HG03280 (cell line): ENCODE data around the gene FAM20C.

Experiments
- ATAC-seq: cut with Tn5 transposase; IDR thresholded peaks from one replicate; pipeline ENCODE4 v1.9.1; 2021; ENCODE audit warnings: mild to moderate bottlenecking, moderate library complexity; ENCODE audit not compliant: unreplicated experiment

The FAM20C gene

DNA sequence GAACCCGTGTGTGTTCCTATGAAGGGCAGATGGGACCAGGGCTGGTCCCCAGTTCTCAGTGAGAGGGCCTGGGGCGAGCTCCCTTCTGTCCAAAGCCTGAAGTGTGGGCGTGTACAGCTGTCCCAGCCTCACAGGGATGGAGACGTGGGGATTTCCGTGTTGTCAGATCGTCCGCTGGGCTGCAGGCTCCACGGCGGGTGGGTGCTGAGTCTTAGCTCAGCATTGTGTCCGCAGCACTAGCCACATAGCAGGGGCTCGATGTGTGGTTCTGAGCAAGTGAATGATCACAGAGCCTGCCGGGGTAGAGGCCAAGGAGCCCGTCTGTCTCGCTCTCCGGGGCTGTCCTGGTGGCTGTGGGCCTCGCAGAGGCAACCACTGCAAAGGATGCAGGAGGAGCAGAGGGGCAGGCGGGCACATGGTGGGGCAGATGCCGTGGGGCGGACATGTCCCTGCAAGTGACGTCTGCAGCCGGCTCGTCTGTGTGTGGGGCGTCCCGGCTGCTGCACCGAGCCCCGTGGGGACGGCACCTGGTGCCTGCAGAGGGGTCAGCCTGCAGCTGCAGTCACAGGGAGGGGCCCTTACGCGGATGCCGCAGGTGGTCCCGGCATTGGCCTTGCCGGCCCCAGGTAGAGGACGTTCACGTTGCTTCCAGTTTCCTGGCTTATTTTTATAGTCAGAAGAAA lies 30.9 kb downstream of the FAM20C start:
- ATAC-seq = no peak

DNA sequence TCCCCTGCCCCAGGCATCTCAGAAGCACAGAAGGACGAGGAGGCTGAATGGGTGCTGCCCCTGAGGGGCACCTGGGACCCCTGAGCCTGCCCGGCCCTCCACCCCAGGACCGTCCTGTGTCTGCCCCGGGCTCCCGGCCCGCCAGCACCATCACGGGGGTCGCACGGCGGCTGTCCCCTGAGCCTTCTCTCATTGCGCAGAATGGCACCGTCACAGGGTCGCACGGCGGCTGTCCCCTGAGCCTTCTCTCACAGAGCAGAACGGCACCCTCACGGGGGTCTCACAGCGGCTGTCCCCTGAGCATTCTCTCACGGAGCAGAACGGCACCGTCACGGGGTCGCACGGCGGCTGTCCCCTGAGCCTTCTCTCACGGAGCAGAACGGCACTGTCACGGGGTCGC lies 31.5 kb downstream of the FAM20C start:
- no peak for ATAC-seq

DNA sequence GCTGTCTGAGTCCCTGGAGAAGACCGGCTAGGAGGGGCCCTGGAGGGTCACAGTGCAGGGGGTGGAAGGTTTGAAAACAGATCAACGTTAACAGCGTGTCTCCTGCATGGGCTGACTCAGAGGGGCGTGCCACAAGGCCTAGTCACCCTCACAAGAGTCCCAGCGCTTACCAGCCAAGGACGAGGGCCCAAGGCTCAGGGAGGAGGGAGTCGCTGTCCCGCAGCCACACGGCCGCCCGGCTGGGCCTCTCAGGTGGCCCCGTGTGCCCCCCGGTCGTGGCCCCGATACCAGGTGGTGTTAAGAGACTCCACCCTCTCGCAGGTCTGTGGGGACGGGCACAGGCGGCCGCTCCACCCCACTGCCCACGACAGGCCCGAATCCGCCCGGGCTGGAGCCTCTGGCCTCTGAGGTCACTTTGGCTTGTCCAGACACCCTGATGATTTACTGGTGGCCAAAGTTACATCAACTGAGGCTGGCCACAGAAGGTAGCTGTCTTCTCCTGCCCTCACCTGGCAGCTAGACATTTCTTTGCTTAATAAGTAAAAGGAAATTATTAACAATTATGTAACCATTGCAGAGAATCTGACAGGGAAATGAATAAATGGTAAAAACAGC lies 34.0 kb downstream of the FAM20C start:
- ATAC-seq = no peak

DNA sequence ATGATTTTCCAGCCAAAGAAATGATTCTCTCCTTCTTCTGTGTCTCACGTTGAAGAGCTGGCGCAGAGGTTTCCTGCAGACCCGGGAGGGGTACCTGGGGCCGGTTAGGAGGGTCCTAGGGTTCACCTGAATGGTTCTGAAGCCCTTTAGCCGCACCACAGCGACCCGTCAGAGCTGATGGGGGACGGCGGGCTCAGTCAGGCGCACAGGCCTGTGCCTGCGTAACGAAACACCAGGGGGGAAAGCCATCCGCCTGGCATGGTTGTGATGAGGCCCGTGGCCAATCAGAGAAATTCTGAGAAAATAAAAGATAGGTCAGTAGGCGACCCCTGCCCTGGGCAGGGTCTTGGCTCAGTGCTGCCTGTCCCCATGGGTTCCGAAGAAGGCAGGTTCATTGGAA lies 35.6 kb downstream of the FAM20C start:
- no peak for ATAC-seq

DNA sequence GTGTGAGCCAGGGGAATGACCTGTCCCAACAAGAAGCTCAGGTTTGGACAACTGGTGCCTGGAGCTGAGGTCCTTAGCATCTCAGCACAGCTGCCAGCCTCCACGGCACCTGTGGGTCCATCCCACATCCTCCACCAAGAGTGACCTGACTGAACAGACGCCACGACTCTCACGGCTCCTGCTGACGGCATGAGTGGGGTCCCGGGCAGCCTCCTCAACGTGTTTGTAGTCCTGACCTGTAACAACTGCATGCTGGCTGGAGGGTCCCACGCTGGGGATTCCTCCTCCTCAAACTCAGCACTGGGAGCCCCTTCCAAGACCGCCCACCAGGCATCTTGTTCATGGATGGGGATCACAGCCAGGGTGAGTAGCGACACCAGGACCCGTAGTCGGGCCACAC lies 36.2 kb downstream of the FAM20C start:
- ATAC-seq = no peak

DNA sequence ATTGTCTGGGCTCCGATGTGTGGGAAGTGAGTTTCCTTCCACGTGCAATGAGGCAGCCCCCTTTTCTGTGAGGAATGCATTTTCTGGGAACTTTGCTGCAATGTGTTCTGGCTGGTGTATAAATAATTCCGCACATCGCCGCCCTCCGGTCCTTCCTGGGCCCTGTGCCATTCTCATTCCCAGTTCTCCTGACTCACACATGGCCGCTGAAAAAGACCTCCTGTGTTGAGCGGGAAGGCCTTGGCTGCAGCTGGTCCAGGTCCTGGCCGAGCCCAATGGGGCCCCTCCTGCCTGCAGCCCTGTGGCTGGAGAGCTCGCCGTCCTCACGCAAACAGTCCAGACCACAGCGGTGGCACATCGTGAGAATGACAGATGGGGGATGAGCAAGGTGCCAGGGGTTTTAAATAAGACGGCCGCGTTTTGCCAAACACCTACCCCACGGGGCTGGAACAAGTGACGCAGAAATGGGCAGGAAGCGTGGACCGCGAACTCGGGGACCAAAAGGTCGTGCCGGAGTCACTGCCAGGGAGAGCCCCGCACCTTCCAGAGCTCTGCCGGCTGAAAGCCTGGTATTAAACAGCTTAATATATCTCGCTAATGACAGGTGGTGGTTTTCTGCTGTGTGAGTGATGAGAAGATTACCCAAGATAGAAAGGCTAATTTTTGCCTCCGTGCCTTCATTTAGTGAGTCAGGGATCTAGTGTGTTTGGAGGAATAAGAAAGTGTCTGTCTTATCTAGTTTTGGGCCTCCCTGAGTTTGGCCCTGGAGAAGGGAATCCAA lies 37.0 kb downstream of the FAM20C start:
- ATAC-seq = no peak

DNA sequence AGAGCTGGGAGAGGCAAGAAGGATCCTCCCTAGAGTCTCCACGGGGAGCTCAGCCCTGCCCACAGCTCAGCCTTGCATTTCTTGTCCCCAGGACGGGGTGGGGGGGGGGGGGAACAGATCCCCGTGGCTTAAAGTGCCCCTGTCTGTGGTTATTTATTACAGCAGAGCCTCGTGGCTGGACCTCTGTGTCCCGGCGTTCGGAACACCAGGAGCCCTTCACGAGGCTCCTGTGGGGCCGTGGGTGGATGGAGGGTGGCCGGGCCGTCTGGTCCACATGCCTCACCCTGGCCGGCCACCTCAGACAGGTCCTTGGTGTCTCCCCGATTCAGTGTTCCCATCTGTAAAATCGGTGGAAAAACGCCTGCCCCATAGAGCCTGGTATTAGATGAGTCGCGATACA lies 37.9 kb downstream of the FAM20C start:
- ATAC-seq = no peak

DNA sequence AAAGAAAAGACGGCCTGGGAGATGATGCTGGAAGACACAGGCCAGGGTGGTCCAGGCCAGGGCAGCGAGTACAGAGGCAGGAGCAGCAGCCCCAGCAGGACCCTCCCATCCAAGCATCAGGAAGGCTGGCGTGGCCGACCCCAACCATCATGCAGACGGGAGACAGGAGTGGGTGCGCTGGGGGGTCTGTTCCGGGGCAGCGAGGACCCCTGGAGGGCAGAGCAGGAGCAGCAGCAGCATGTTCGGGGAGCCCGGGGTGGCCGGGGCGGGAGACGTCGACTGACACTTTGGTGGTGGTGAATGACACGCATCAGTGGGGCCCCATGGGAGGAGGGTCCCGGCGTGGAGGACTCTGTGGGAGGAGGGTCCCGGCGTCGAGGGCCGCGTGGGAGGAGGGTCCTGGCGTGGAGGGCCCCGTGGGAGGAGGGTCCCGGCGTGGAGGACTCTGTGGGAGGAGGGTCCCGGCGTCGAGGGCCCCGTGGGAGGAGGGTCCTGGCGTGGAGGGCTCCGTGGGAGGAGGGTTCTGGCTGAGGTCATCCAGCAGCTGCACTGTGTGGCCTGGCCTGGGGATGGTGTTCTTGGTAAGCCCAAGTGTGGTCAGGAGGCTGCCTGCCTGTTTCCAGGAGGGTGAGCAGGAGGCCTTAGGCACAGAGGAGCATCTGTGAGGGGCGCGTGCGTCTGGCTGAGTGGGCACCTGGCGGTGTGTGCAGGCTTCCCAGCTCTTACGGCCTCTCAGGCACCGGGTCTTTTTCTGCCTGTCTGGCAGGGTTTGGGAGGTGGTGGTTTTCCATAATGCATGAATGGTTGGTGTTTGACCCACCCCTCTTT lies 38.9 kb downstream of the FAM20C start:
- ATAC-seq = no peak

DNA sequence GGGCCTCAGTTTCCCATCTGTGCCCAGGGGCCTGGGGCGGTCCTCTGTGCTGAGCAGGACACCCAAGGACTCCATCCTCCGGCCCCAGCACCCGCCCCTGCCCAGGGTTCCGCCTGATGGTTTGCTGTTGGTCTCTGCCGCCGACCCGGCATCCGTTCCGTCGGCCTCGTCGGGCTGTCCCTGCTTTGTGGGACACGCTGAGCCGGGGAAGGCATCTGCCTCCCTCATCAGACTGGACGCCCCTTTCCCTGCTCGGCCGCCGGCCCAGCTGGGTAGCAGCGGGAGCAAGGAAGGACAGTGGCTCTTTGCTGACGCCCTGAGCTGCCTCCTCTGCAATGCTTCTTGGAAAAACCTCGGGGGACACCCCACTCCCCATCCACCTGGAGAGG lies 39.5 kb downstream of the FAM20C start:
- no peak for ATAC-seq

DNA sequence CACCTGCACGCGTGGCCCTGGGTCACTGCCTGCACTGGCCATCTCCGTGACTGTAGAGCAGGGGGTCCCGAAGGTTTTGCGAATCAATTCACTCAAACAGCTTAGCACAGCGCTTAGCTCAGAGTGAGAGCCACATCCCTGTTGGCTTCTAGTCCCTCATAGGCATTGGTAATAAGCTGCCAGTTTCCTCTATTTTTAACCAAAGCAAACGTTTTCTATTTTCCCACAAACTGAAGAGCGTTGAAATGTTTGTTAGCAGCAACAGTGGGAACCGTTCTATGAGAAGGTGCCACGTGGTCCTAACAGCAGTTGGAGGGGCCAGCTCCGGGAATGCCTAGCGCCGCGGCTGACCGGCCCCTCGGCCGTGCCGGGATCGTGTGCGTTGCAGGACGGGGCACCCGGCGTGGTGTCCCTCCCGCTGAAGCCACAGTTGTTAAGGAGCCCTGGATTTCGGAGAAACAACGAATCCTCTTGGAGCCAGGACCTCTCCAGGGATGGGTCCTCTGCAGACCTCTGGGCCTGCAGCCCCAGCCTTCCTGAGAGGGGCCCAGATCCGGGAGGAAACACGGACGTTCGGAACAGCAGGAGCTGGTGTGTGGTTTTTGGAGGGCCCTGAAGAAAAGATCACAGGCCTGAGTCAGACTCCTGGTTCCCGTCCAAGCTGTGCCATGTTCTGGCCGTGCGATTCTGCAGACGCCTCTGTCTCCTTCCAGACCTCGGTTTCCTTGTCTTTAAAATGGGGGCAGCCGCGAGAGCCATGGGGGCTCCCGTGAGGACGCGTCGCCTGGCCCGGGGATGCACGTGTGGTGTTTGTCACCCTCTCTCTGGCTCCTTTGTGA lies 40.3 kb downstream of the FAM20C start:
- no peak for ATAC-seq

DNA sequence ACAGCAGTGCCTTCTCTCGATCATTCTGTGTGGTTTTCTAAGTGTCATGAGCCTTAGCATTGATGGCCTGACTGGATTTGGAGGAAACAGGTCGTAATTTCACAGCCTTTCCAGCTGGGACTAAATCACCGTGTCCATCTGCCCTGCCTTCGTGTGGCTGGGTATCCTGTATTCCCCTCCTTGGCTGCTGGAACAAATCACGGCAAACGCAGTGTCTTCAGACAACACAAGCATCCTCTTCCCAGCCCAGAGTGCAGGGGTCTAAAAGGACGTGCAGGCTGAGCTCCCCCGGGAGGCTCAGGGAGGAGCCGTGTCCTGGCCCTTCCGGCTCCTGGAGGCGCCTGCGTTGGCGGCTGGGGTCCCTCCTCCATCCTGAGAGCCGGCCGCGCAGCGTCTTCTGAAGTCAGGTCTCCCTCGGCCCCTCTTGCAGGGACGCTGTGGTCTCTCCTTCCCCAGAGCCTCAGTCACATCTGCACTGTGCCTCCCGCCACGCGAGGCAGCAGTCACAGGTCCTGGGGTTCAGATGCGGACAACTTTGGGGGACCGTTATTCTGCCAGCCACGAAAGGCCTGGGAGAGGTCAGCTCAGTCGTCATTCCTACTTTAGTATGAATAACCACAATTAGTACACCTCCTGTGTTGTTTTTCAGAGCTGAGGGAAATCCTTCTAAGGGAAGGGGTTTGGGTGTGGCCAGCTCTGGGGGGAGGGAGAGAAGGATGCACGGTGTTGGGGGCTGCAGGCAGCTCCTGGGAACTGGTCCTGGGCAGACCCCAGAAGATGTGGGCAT lies 41.1 kb downstream of the FAM20C start:
- no peak for ATAC-seq

DNA sequence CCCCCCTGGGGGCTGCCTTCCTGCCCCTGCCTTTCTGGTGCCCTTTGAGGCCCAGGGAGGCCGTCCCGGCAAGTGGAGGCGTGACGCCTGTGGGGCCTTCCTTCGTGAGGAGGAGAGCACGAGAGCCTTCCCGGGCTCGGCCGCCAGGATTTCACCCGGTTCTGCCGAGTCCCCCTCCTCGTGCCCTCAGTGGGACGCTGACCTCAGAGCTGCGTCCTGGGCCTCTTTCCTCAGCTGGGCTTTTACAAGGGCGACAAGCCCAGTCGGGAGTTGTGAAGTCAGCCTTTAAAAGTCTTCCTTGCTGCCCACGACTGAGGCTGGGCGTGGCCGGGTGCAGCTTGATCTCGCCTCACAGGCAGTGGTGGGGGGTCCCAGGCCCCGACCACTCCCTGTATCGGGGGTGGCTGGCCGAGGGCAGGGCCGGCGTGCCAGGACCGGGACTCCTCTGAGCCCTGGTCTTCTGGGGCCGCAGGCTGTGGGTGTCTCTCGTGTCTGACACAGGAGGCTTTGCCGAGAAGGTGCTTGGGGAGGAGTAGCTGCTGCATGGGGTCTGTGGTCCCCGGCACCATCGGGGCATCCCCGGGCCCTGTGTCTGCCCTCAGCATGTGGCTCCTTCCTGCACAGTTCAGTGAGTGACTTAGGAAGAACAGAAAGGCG lies 41.8 kb downstream of the FAM20C start:
- ATAC-seq = no peak

DNA sequence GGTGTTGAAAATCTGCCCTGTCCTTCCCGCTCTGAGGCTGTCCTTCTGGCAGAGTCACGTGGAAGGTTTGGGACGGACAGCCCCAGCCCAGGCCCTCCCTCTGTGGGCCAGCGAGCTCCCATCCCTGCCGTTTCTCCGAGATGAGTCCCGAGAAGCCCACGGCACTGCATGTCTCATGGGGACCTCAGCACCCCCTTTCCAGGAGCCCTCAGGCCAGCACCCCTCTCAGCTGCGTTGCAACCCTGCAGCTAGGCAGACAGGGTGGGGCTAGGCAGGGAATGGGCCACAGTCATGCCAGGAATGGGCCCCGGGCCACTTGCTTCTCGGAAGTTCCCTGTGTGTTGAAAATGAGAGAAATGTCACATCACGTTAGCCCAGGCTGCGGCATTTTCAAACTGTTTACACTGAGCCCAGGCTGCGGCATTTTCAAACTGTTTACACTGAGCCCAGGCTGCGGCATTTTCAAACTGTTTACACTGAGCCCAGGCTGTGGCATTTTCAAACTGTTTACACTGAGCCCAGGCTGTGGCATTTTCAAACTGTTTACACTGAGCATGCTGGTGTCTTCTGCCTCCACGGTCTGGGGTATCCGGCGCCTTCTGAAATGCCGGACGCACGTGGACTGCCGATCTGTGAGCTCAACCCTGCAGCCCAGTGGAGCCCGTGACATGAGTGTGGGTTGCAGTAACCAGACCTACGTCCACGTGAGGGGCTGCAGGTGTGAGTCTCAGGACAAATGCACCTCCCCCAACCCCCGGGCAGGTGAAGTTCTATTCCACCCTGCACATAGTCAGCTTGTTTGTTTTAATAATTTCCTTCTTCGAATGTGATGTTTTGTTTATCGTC lies 42.6 kb downstream of the FAM20C start:
- no peak for ATAC-seq

DNA sequence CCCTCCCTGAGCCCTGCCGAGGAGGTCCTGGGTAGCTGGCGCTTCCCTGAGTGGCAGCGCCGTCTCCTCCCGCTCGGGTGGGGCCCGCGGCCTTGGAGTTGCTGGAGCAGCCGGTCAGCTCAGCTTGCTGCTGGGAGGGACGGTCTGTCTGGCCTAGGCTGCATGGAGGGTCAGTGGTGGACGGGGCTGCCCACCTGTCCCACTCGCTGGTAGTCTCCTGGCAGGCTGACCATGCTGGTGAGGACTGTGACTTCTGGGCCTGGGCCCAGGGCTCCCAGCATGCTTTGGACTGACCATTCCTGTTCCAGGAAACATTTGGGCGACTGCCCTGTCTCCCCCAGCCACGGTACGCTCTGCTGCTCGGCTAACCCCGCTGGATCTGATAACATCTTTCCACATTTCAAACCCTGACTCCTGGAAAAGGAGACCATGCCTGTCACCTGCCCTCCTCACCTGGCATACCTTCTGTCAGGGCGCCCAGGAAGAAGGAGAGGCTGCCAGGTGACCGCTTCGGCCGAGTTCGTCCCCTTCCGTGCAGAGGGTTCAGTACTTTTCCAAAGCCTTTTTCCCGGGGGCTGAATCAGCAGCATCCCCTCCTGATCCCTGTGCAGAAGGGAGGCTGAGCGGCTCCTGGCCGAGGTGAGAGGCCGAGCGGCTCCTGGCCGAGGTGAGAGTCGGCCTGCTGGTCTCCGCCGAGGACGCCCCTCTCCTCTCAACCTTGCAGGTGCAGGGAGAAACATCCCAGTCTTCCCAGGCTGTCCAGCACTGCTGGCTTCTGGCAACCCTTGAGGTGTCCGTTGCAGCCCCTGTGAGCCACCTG lies 43.4 kb downstream of the FAM20C start:
- no peak for ATAC-seq

DNA sequence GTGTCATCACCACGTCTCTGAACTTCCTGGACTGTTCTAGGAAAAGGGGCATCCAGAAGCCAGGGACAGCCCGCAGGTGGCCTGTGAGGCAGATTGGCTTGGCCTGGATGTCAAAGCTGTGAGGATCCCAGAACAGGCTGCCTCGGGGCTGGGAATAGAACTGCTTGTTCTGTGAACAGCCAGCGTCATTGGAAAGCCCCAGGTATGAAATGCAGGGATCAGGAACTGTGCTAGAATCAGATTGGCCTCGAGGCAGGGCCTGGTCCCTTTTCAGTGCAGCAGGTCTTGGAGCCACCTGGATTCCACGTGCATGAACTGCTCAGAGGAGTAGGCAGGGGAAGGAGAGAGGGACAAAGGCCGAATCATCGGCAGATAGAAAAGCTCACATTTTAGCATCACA lies 44.6 kb downstream of the FAM20C start:
- ATAC-seq = no peak

DNA sequence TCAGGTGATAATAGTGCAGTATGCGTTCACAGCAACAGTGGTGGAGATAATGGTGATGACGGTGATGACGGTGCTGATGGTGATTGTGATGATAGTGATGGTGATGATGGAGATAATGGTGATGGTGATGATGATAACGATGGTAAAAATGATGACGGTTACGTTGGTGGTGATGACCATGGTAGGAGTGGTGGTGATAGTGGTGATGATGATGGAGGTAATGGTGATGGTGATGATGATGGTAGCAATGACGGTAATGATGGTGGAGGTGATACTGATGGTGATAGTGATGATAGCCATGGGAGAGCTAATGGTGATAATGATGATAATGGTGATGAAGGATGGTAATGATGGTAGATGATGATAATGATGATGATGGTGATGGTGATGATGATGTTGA lies 45.0 kb downstream of the FAM20C start:
- ATAC-seq = no peak

DNA sequence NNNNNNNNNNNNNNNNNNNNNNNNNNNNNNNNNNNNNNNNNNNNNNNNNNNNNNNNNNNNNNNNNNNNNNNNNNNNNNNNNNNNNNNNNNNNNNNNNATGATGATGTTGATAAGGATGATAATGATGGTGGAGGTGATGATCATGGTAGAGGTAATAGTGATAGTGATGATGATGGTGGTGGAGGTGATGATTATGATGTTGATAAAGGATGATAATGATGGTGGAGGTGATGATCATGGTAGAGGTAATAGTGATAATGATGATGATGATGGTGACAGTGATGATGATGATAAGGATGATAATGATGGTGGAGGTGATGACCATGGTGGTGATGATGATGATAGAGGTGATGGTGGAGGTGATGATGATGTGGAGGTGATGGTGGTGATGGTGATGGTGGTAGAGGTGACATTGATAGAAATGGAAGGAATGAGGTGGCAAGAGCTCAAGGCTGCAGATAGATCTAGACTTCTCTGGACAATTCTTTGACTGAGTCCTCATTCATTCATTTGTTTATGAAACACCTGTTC lies 47.8 kb downstream of the FAM20C start:
- no peak for ATAC-seq
